ENCODE data around the gene SPOCD1. TPM values are rescaled to one million over a fixed set of nuclear protein-coding genes. Genes with fewer than 3 reads are reported as not detected.

SPOCD1 gene
- total RNA-seq, 3 donors from 2014 or later = 0.15 to 11.1 (median 1.1) TPM

- Histone ChIP-seq H3K27me3 (no peaks in the 10 kb centered on the region), H3K36me3 (no peaks in the 10 kb centered on the region), H3K9me3 (no peaks in the 10 kb centered on the region), H3K27ac (no peak overlapping the region), H3K4me3 (no peak overlapping the region), H3K4me1 (no peaks in the 10 kb centered on the region)
- TF ChIP-seq POLR2AphosphoS5 (IDR thresholded peaks at IDR 0.05) = no peak
- no peak for TF ChIP-seq POLR2A (IDR thresholded peaks at IDR 0.05)
- TF ChIP-seq CTCF (IDR thresholded peaks at IDR 0.05) = no peak
- intact Hi-C loops (cut with DNase I; ENCODE audit: low total_unique reads) = no loop called here
- DNase-seq (ENCODE audit: low spot score in 2 of 2) = no peak
Measured at GRCh38 chr1:31835415-31835814, 19.6 kb upstream of the SPOCD1 start.

GRCh38 chr1:31834501-31834900 is 18.7 kb upstream of the SPOCD1 start:
- intact Hi-C loops (cut with DNase I; ENCODE audit: low total_unique reads) = no loop called here
- DNase-seq (ENCODE audit: low spot score in 2 of 2) = no peak
- Histone ChIP-seq H3K27ac (no peak overlapping the region), H3K9me3 (no peaks in the 10 kb centered on the region), H3K36me3 (no peaks in the 10 kb centered on the region), H3K4me1 (no peaks in the 10 kb centered on the region), H3K4me3 (no peak overlapping the region), H3K27me3 (no peaks in the 10 kb centered on the region)
- TF ChIP-seq POLR2AphosphoS5 (IDR thresholded peaks at IDR 0.05) (no peak), POLR2A (IDR thresholded peaks at IDR 0.05) (no peak), CTCF (IDR thresholded peaks at IDR 0.05) (no peak)

GRCh38 chr1:31831397-31832378 is 15.9 kb upstream of the SPOCD1 start:
- intact Hi-C loops (cut with DNase I; ENCODE audit: low total_unique reads) = no loop called here
- Histone ChIP-seq H3K4me3 (no peak overlapping the region), H3K27me3 (no peaks in the 10 kb centered on the region), H3K27ac (no peak overlapping the region), H3K4me1 (no peaks in the 10 kb centered on the region), H3K9me3 (no peaks in the 10 kb centered on the region), H3K36me3 (no peaks in the 10 kb centered on the region)
- DNase-seq (ENCODE audit: low spot score in 2 of 2) = no peak
- TF ChIP-seq POLR2AphosphoS5 (IDR thresholded peaks at IDR 0.05) = no peak
- no peak for TF ChIP-seq CTCF (IDR thresholded peaks at IDR 0.05)
- no peak for TF ChIP-seq POLR2A (IDR thresholded peaks at IDR 0.05)

- TF ChIP-seq CTCF (IDR thresholded peaks at IDR 0.05) = no peak
- TF ChIP-seq POLR2A (IDR thresholded peaks at IDR 0.05) = no peak
- no peak for TF ChIP-seq POLR2AphosphoS5 (IDR thresholded peaks at IDR 0.05)
- Histone ChIP-seq H3K4me3 (no peak overlapping the region), H3K27me3 (no peaks in the 10 kb centered on the region), H3K27ac (no peak overlapping the region), H3K9me3 (no peaks in the 10 kb centered on the region), H3K4me1 (no peaks in the 10 kb centered on the region), H3K36me3 (no peaks in the 10 kb centered on the region)
- DNase-seq (ENCODE audit: low spot score in 2 of 2) = no peak
- intact Hi-C loops (cut with DNase I; ENCODE audit: low total_unique reads) = no loop called here
Measured at GRCh38 chr1:31830511-31830910, 14.7 kb upstream of the SPOCD1 start.

GRCh38 chr1:31830065-31830464 is 14.2 kb upstream of the SPOCD1 start:
- H3K36me3 ChIP-seq = no peaks in the 10 kb centered on the region
- no peak overlapping the region for H3K27ac ChIP-seq
- DNase-seq (ENCODE audit: low spot score in 2 of 2) = no peak
- no peaks in the 10 kb centered on the region for H3K9me3 ChIP-seq
- intact Hi-C loops (cut with DNase I; ENCODE audit: low total_unique reads) = no loop called here
- H3K27me3 ChIP-seq = no peaks in the 10 kb centered on the region
- no peak for TF ChIP-seq CTCF (IDR thresholded peaks at IDR 0.05)
- no peak for TF ChIP-seq POLR2A (IDR thresholded peaks at IDR 0.05)
- TF ChIP-seq POLR2AphosphoS5 (IDR thresholded peaks at IDR 0.05) = no peak
- H3K4me1 ChIP-seq = no peaks in the 10 kb centered on the region
- H3K4me3 ChIP-seq = no peak overlapping the region
